Measurements from ENCODE around the gene USP34. TPM values are rescaled to one million over a fixed set of nuclear protein-coding genes. Genes with fewer than 3 reads are reported as not detected.

Gene USP34
- total and polyA plus RNA-seq, 2 of the 8 experiments (the other 6 are each of a cell fraction or from before 2014, with no cell fraction given): 56.7 to 91.7 TPM

- no peak for TF ChIP-seq EP300 (IDR thresholded peaks at IDR 0.05; ENCODE audit: borderline replicate concordance in 1 of 2, low read depth in 2 of 2, low read length in 2 of 2)
- no peak for TF ChIP-seq ZNF274 (IDR thresholded peaks at IDR 0.05; ENCODE audit: borderline replicate concordance, extremely low read depth, low read length)
- TF ChIP-seq TAF7 (optimal IDR thresholded peaks at IDR 0.05; ENCODE audit: borderline replicate concordance, low read depth, low read length): no peak
- TF ChIP-seq RFX5 (IDR thresholded peaks at IDR 0.05; ENCODE audit: borderline replicate concordance, low read depth, low read length): no peak
- no peak for TF ChIP-seq SAP30 (IDR thresholded peaks at IDR 0.05; ENCODE audit: insufficient read depth, insufficient replicate concordance, low read length)
Measured at GRCh38 chr2:61443342-61444041, 27.4 kb downstream of the USP34 start (continued).

All from H1 (cell line).